Measurements from ENCODE around the gene HPN. TPM values are rescaled to one million over a fixed set of nuclear protein-coding genes. Genes with fewer than 3 reads are reported as not detected.
"Not testable (repeated sequence)": the region's sequence is repeated elsewhere in the genome, so short reads cannot be mapped to it uniquely, and the experiment has no call there.

HPN gene
- polyA plus RNA-seq (2012; ENCODE audit: insufficient read depth, insufficient read length, low read depth) = not detected

GRCh38 chr19:35041548-35042055 lies at the start of gene HPN:
Gene HPN, plus strand, starts transcription at chr19:35041721. Its CDS starts 786 bp downstream, at chr19:35042507.
- Histone ChIP-seq H3K9me3 (no peaks in the 10 kb centered on the region), H3K4me1 (no peaks in the 10 kb centered on the region; the same call in 1 of the 2 replicates), H3K36me3 (no peaks in the 10 kb centered on the region), H3K4me3 (ENCODE audit: low read depth, low read length) (no peak within 1 kb of the TSS), H3K27me3 (no peaks in the 10 kb centered on the region)
- TF ChIP-seq, protein P1, sequence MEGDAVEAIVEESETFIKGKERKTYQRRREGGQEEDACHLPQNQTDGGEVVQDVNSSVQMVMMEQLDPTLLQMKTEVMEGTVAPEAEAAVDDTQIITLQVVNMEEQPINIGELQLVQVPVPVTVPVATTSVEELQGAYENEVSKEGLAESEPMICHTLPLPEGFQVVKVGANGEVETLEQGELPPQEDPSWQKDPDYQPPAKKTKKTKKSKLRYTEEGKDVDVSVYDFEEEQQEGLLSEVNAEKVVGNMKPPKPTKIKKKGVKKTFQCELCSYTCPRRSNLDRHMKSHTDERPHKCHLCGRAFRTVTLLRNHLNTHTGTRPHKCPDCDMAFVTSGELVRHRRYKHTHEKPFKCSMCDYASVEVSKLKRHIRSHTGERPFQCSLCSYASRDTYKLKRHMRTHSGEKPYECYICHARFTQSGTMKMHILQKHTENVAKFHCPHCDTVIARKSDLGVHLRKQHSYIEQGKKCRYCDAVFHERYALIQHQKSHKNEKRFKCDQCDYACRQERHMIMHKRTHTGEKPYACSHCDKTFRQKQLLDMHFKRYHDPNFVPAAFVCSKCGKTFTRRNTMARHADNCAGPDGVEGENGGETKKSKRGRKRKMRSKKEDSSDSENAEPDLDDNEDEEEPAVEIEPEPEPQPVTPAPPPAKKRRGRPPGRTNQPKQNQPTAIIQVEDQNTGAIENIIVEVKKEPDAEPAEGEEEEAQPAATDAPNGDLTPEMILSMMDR (IDR thresholded peaks at IDR 0.05; ENCODE audit: low read depth, low read length) = no peak
- DNase-seq = no peak

- not testable (repeated sequence) for H3K9me3 ChIP-seq; DNase-seq; H3K36me3 ChIP-seq; H3K27me3 ChIP-seq; H3K4me1 ChIP-seq; H3K4me3 ChIP-seq (ENCODE audit: low read depth, low read length)
Measured at GRCh38 chr19:34992582-34992981, 48.9 kb upstream of the HPN start.

DNA sequence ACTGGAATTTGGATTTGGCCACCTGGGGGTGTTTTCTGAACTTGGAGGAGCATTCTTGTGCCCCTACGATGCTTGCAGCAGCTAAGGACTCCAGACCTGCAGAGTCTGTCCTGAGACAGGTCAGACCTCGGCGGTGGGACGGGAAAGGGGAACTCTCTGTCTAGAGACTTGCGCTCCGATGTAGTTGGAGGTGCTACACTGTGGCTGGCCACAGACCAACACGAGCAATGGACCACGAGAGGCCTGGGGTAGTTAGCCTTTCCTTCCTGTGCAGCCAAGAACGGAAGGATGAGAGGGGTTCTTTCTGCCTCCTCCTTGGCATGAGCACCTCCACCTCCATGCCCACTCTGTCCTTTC lies 47.3 kb upstream of the HPN start:
- TF ChIP-seq, protein P1 (IDR thresholded peaks at IDR 0.05; ENCODE audit: low read depth, low read length) = no peak
- H3K4me1 ChIP-seq = no peaks in the 10 kb centered on the region

GRCh38 chr19:34994643-34995541 lies 46.6 kb upstream of the HPN start:
- H3K4me3 ChIP-seq (ENCODE audit: low read depth, low read length) = no peak overlapping the region
- H3K4me1 ChIP-seq = no peaks in the 10 kb centered on the region
- H3K36me3 ChIP-seq = no peaks in the 10 kb centered on the region
- DNase-seq = no peak
- TF ChIP-seq, protein P1 (IDR thresholded peaks at IDR 0.05; ENCODE audit: low read depth, low read length) = no peak
- no peaks in the 10 kb centered on the region for H3K9me3 ChIP-seq
- no peaks in the 10 kb centered on the region for H3K27me3 ChIP-seq

More for the DNA sequence above, 47.3 kb upstream of the HPN start:
- Histone ChIP-seq H3K4me3 (ENCODE audit: low read depth, low read length) (no peak overlapping the region), H3K36me3 (no peaks in the 10 kb centered on the region), H3K27me3 (no peaks in the 10 kb centered on the region), H3K9me3 (no peaks in the 10 kb centered on the region)
- no peak for DNase-seq

DNA sequence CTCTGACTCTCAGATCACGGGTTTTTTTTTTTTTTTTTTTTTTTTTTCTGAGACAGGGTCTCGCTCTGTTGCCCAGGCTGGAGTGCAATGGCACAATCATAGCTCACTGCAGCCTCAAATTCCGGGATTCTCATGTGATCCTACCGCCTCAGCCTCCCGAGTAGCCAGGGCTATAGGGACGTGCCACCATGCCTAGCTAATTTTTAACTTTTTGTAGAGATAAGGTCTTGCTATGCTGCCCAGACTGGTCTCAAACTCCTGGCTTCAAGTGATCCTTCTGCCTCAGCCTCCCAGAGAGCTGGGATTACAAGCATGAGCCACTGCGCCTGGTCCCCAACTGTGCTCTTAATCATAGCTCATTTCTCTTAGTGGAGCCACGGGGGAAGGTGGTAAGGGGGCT lies 46.0 kb upstream of the HPN start:
- no peak for DNase-seq
- Histone ChIP-seq H3K4me1 (no peaks in the 10 kb centered on the region), H3K9me3 (no peaks in the 10 kb centered on the region), H3K36me3 (no peaks in the 10 kb centered on the region), H3K4me3 (ENCODE audit: low read depth, low read length) (no peak overlapping the region), H3K27me3 (no peaks in the 10 kb centered on the region)
- TF ChIP-seq, protein P1 (IDR thresholded peaks at IDR 0.05; ENCODE audit: low read depth, low read length) = no peak

GRCh38 chr19:34997071-34997617 lies 44.4 kb upstream of the HPN start:
- Histone ChIP-seq H3K4me1 (no peaks in the 10 kb centered on the region), H3K9me3 (no peaks in the 10 kb centered on the region), H3K36me3 (no peaks in the 10 kb centered on the region; the same call in 1 of the 2 replicates), H3K27me3 (no peaks in the 10 kb centered on the region), H3K4me3 (ENCODE audit: low read depth, low read length) (no peak overlapping the region)
- TF ChIP-seq, protein P1 (IDR thresholded peaks at IDR 0.05; ENCODE audit: low read depth, low read length) = no peak
- DNase-seq = no peak

- not testable (repeated sequence) for H3K36me3 ChIP-seq; H3K27me3 ChIP-seq; DNase-seq; H3K9me3 ChIP-seq; H3K4me3 ChIP-seq (ENCODE audit: low read depth, low read length); H3K4me1 ChIP-seq
Measured at GRCh38 chr19:34998224-34998623, 43.3 kb upstream of the HPN start.

Measured in BE2C (cell line).